HAP-1 (cell line): ENCODE results near the gene CDH2.

ENCODE experiments used
- DNase-seq, 2 experiments: peaks; one replicate each; pipeline ENCODE4 v3.0.0-alpha.2; 2016 to 2020; ENCODE audit warnings: low spot score in 2 of 2
- H3K27me3 ChIP-seq: fragments of 250-450 bp; sonication (Bioruptor Pico); 2 replicates; pipeline ENCODE4 v1.5.1; 2020; ENCODE audit warnings: low read depth, mild to moderate bottlenecking, moderate library complexity
- H3K36me3 ChIP-seq: fragments of 250-450 bp; sonication (Bioruptor Pico); replicated peaks from 2 replicates; pipeline ENCODE4 v1.5.1; 2020; ENCODE audit warnings: mild to moderate bottlenecking
- H3K4me1 ChIP-seq: fragments of 250-450 bp; sonication (Bioruptor Pico); 2 replicates; pipeline ENCODE4 v1.5.1; 2020; ENCODE audit warnings: mild to moderate bottlenecking
- H3K4me3 ChIP-seq: fragments of 250-450 bp; sonication (Bioruptor Pico); 2 replicates; pipeline ENCODE4 v1.5.1; 2020; ENCODE audit warnings: mild to moderate bottlenecking, moderate library complexity
- H3K9me3 ChIP-seq: fragments of 250-450 bp; sonication (Bioruptor Pico); 2 replicates; pipeline ENCODE4 v1.5.1; 2020; ENCODE audit warnings: mild to moderate bottlenecking, moderate library complexity
- in situ Hi-C: fragments of 300-500 bp; cut with MboI; formaldehyde crosslinking; loops from 3 replicates; pipeline ENCODE4 v1.14.3; 2020; ENCODE audit warnings: low sequenced_read_pairs, inconsistent platforms, mixed read lengths

CDH2 gene

GRCh38 chr18:28110924-28111323, 66.0 kb downstream of the CDH2 start:
- DNase-seq: no peak
- Histone ChIP-seq H3K9me3 (no peaks in the 10 kb centered on the region), H3K36me3 (no peaks in the 10 kb centered on the region), H3K27me3 (no peaks in the 10 kb centered on the region), H3K4me1 (peaks cover 59% of the 10 kb centered on the region), H3K4me3 (no peak overlapping the region)
- in situ Hi-C loops: no loop called here

GRCh38 chr18:28109781-28110560, 67.0 kb downstream of the CDH2 start:
- DNase-seq: peak; percentile 26 to 76
- Histone ChIP-seq H3K4me1 (peaks cover 59% of the 10 kb centered on the region), H3K36me3 (no peaks in the 10 kb centered on the region), H3K9me3 (no peaks in the 10 kb centered on the region), H3K4me3 (no peak overlapping the region), H3K27me3 (no peaks in the 10 kb centered on the region)
- in situ Hi-C loops: no loop called here

GRCh38 chr18:28108814-28109213, 68.1 kb downstream of the CDH2 start:
- Histone ChIP-seq H3K4me3 (no peak overlapping the region), H3K9me3 (no peaks in the 10 kb centered on the region), H3K27me3 (no peaks in the 10 kb centered on the region), H3K4me1 (peaks cover 54% of the 10 kb centered on the region), H3K36me3 (no peaks in the 10 kb centered on the region)
- DNase-seq: no peak
- in situ Hi-C loops: no loop called here

DNA sequence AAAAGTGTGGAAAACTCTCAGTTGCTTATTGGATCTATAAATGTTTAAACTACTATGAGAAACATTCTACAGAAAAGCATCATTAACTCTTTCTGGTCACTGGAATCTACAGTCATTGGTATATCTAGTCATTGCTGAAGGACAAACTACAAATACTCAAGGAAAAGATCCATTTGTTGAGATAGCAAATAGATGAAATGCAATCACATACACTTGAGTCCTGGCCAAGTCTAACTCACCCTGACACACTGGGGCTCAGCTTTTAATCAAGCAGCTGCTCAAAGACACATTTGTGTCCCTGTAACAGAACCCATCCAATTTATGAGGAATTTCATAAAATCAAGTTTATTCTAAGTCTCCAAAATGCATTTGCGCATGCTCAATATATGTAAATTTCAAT, 68.7 kb downstream of the CDH2 start:
- in situ Hi-C loops: no loop called here
- H3K9me3 ChIP-seq: no peaks in the 10 kb centered on the region
- H3K27me3 ChIP-seq: no peaks in the 10 kb centered on the region
- no peaks in the 10 kb centered on the region for H3K36me3 ChIP-seq
- no peak overlapping the region for H3K4me3 ChIP-seq
- peaks cover 50% of the 10 kb centered on the region for H3K4me1 ChIP-seq
- no peak for DNase-seq

DNA sequence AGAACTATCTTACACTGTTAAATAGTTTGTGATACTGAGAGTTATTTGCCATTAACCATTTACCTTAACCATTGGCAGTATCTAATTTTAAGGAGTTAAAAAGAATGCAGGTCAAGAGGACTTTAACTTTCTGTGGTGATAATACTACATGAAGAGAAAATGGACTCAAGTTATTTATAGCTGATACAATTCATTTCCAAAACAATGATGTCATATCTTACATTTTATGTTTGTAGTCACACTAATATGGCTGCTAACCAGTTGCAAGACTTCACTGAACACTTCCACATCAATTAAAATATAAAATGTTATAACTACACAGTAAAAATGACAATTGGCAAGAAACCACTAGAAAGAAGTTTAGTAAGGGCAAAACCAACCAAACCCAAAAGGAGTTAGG, 77.7 kb downstream of the CDH2 start:
- in situ Hi-C loops: no loop called here
- Histone ChIP-seq H3K4me3 (no peak overlapping the region), H3K27me3 (no peaks in the 10 kb centered on the region), H3K36me3 (no peaks in the 10 kb centered on the region), H3K4me1 (no peaks in the 10 kb centered on the region), H3K9me3 (no peaks in the 10 kb centered on the region)
- DNase-seq: no peak

DNA sequence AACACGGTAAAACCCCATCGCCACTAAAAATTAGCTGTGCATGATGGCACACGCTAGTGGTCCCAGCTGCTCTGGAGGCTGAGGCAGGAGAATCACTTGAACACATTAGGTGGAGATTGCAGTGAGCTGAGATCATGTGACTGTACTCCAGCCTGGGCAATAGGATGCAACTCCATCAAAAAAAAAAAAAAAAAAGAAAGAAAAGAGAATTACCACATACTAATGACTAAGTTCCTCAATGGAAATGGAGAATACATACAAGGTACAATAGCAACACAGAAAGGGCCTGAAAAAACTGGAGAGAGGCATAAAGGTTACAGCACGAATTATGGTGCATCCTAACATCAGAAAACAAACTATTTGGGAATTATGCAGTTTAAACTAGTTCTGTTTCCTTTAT, 81.3 kb downstream of the CDH2 start:
- peaks cover 20% of the 10 kb centered on the region for H3K4me1 ChIP-seq
- in situ Hi-C loops: no loop called here

GRCh38 chr18:28095041-28095440, 81.9 kb downstream of the CDH2 start:
- no peak overlapping the region for H3K4me3 ChIP-seq
- DNase-seq: peak in 1 of 2 experiments; percentile 64
- H3K9me3 ChIP-seq: no peaks in the 10 kb centered on the region
- in situ Hi-C loops: no loop called here
- H3K27me3 ChIP-seq: no peaks in the 10 kb centered on the region
- peaks cover 26% of the 10 kb centered on the region for H3K4me1 ChIP-seq
- no peaks in the 10 kb centered on the region for H3K36me3 ChIP-seq

More for the DNA sequence above, 81.3 kb downstream of the CDH2 start:
- no peak overlapping the region for H3K4me3 ChIP-seq
- no peaks in the 10 kb centered on the region for H3K9me3 ChIP-seq
- H3K36me3 ChIP-seq: no peaks in the 10 kb centered on the region
- no peaks in the 10 kb centered on the region for H3K27me3 ChIP-seq
- no peak for DNase-seq

GRCh38 chr18:28091197-28091596, 85.7 kb downstream of the CDH2 start:
- Histone ChIP-seq H3K4me3 (no peak overlapping the region), H3K27me3 (no peaks in the 10 kb centered on the region), H3K9me3 (no peaks in the 10 kb centered on the region), H3K4me1 (peaks cover 51% of the 10 kb centered on the region), H3K36me3 (no peaks in the 10 kb centered on the region)
- in situ Hi-C loops: no loop called here
- DNase-seq: no peak

- H3K36me3 ChIP-seq: no peaks in the 10 kb centered on the region
- in situ Hi-C loops: no loop called here
- no peaks in the 10 kb centered on the region for H3K9me3 ChIP-seq
- DNase-seq: no peak
- no peak overlapping the region for H3K4me3 ChIP-seq
- H3K4me1 ChIP-seq: peaks cover 58% of the 10 kb centered on the region
- H3K27me3 ChIP-seq: no peaks in the 10 kb centered on the region
These were observed 88.5 kb downstream of the CDH2 start for GRCh38 chr18:28088477-28088876.

DNA sequence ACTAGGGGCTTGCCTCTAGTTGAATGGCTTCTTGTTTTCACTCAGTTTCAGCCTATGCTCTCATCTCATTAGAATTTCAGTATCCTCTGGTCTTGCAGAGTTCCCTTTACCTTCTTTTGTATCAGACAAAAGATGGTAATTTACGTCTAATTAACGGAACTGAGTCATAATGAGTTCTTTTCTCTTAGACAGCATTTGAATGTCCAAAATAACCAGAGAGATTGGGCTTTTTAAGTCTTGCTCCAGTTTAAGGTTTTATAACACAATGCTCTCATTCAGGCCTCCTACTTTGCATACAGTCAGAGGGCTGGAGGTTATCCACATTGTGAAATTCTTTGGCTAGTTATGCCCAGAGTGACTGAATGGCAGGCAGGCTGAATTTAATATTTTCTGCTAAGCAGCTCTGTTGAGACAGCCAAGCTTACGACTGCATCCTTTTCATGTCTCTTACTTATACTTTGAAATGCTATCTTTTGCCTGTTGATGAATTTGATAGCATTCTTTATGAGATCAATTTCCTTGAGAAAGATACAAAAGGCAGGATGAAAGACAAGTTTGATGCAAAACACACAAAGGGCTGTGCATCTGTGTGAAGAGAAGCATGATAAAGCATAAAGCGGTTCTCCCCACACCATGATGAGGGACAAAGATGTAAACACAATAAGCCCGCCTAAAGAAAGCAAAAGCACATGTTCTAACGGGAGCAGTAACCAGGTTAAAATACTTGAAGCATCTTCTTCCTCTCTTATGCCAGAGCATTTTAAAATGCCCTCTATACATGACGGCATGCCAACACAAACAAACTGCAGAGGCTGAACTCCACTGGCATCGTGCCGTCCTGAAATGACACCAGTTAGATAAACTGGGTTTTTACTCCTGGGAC, 90.0 kb downstream of the CDH2 start:
- peaks cover 51% of the 10 kb centered on the region for H3K4me1 ChIP-seq
- in situ Hi-C loops: no loop called here

DNA sequence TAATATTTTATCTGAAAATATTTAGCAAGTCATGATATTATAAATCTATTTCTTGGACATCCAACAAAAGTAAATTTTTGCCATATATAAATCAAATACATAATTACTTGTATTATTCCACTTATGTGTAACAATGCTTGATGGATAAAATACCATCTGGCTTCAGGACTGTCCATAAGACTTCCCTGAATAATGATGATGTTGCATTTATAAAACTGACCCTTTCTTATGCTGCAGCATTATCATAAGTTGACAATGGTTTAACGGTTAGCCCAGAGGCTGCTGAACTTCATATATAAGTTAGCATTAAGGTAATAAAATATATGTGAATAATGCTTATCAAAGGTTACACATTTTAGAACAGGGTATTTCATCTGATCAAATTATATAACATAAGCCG, 95.4 kb downstream of the CDH2 start:
- in situ Hi-C loops: no loop called here
- Histone ChIP-seq H3K4me1 (peaks cover 38% of the 10 kb centered on the region), H3K4me3 (no peak overlapping the region), H3K9me3 (no peaks in the 10 kb centered on the region), H3K36me3 (no peaks in the 10 kb centered on the region), H3K27me3 (no peaks in the 10 kb centered on the region)
- no peak for DNase-seq

More for the DNA sequence above, 90.0 kb downstream of the CDH2 start:
- no peak overlapping the region for H3K4me3 ChIP-seq
- no peaks in the 10 kb centered on the region for H3K9me3 ChIP-seq
- DNase-seq: peak; percentile 49 to 74
- no peaks in the 10 kb centered on the region for H3K36me3 ChIP-seq
- no peaks in the 10 kb centered on the region for H3K27me3 ChIP-seq

- Histone ChIP-seq H3K27me3 (no peaks in the 10 kb centered on the region), H3K4me3 (no peak overlapping the region), H3K4me1 (peaks cover 32% of the 10 kb centered on the region), H3K36me3 (no peaks in the 10 kb centered on the region), H3K9me3 (no peaks in the 10 kb centered on the region)
- no peak for DNase-seq
- in situ Hi-C loops: no loop called here
These were observed 96.0 kb downstream of the CDH2 start for GRCh38 chr18:28080876-28081300.

GRCh38 chr18:28079883-28080282, 97.0 kb downstream of the CDH2 start:
- Histone ChIP-seq H3K4me1 (peaks cover 28% of the 10 kb centered on the region), H3K4me3 (no peak overlapping the region), H3K36me3 (no peaks in the 10 kb centered on the region), H3K27me3 (no peaks in the 10 kb centered on the region), H3K9me3 (no peaks in the 10 kb centered on the region)
- in situ Hi-C loops: no loop called here
- DNase-seq: no peak

DNA sequence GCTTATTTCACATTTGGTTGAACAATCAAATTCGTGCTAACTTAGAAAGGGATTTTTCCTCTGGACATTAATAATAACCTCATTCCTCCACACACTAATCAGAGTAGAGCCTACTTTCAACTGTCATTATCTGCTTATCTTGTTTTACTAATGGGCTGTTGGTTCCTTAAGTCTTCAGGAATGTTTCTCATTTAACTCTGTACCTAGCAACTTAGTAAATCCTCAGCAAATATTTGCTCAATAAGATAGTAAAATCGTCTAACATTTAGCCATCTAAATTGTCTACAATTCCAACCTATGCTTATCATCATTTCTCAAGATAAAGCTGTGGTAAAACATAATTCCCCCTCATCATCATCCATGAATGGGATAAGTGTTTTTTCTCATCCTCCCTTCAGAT, 98.1 kb downstream of the CDH2 start:
- Histone ChIP-seq H3K4me3 (no peak overlapping the region), H3K4me1 (peaks cover 33% of the 10 kb centered on the region), H3K36me3 (no peaks in the 10 kb centered on the region), H3K27me3 (no peaks in the 10 kb centered on the region), H3K9me3 (no peaks in the 10 kb centered on the region)
- in situ Hi-C loops: no loop called here
- no peak for DNase-seq
